A549 (cell line): Measurements from ENCODE around the gene CLDN2. TPM values are rescaled to one million over a fixed set of nuclear protein-coding genes. Genes with fewer than 3 reads are reported as not detected.
A peak's percentile ranks its signal among the peaks of the same experiment; 100 is the strongest.

Experiments used
- ATAC-seq, 2 experiments: fragments of 200-7000 bp in 1 of 2; fragments of >200 bp in 1 of 2; cut with Nextera tagmentation in 1 of 2; cut with Tn5 transposase in 1 of 2; 3 replicates each; pipeline versions ENCODE4 v1.8.0 to v1.9.1; 2018 to 2020; ENCODE audit warnings: mild to moderate bottlenecking in 1 of 2, moderate library complexity in 1 of 2
- CTCF ChIA-PET: fragments of 300-600 bp; sonication (Branson Sonifier 250); formaldehyde crosslinking; extraction: SDS; loops from one replicate; lab custom pipeline; 2021; ENCODE audit warnings: antibody characterized with exemption, inconsistent platforms; lab: Yijun Ruan, JAX
- POLR2A ChIA-PET: fragments of 350-600 bp; formaldehyde crosslinking; extraction: SDS; loops from one replicate; lab custom pipeline; 2021; ENCODE audit warnings: antibody characterized with exemption, inconsistent platforms; lab: Yijun Ruan, JAX
- DNase-seq, 2 experiments: peaks; one replicate each; pipeline versions ENCODE4 v3.0.0 to v3.0.0-alpha.2; 2011 to 2016; ENCODE audit warnings: low read depth in 1 of 2, low spot score in 1 of 2
- FAIRE-seq: peaks from 2 replicates; lab custom pipeline; 2011; peaks lifted over from hg19 to GRCh38; lab: Jason Lieb, UNC
- H3K27ac ChIP-seq, 2 experiments: fragments of >200 bp; sonication (Bioruptor Twin); formaldehyde crosslinking; 3 replicates each; pipeline ENCODE4 v1.5.1; 2016 to 2017
- H3K4me1 ChIP-seq: fragments of >200 bp; sonication (Bioruptor Twin); formaldehyde crosslinking; 3 replicates; pipeline ENCODE4 v1.6.1; 2016
- H3K4me2 ChIP-seq: fragments of >200 bp; sonication (Bioruptor Twin); formaldehyde crosslinking; 3 replicates; pipeline ENCODE4 v1.6.1; 2016
- H3K4me3 ChIP-seq: fragments of >200 bp; sonication (Bioruptor Twin); formaldehyde crosslinking; 3 replicates; pipeline ENCODE4 v1.5.1; 2016
- H3K9me3 ChIP-seq: fragments of >200 bp; sonication (Bioruptor Twin); formaldehyde crosslinking; 3 replicates; pipeline ENCODE4 v1.6.1; 2016
- CBX2 ChIP-seq: fragments of 200-600 bp; sonication (generic); IDR thresholded peaks from 2 replicates; pipeline ENCODE4 v1.6.1; 2016; ENCODE audit warnings: low read depth, mild to moderate bottlenecking, borderline replicate concordance
- CEBPB ChIP-seq, 2 experiments: fragments of >200 bp in 1 of 2; sonication (Bioruptor Twin) in 1 of 2; formaldehyde crosslinking in 1 of 2; IDR thresholded peaks; 2 replicates each; pipeline ENCODE4 v1.6.1; 2012 to 2016
- CHD4 ChIP-seq: fragments of 200-600 bp; sonication (generic); IDR thresholded peaks from 2 replicates; pipeline ENCODE4 v1.6.1; 2016; ENCODE audit warnings: antibody characterized with exemption, mild to moderate bottlenecking, borderline replicate concordance
- EP300 ChIP-seq, 2 experiments: fragments of >200 bp; sonication (Bioruptor Twin); formaldehyde crosslinking; IDR thresholded peaks; 2 replicates in 1 of 2; 3 replicates in 1 of 2; pipeline ENCODE4 v1.6.1; 2016 to 2017
- ESRRA ChIP-seq: fragments of 150-350 bp; IDR thresholded peaks from 2 replicates; pipeline ENCODE4 v1.6.1; 2014; ENCODE audit warnings: mild to moderate bottlenecking, low read length, borderline replicate concordance
- FOSB ChIP-seq: fragments of 250-450 bp; sonication (Bioruptor Pico); IDR thresholded peaks from 2 replicates; pipeline ENCODE4 v1.5.0; 2020; ENCODE audit warnings: mild to moderate bottlenecking, moderate library complexity
- HDAC2 ChIP-seq: fragments of 200-600 bp; sonication (generic); IDR thresholded peaks from 2 replicates; pipeline ENCODE4 v1.6.1; 2016
- HOXB13 ChIP-seq: fragments of 250-450 bp; sonication (Bioruptor Pico); IDR thresholded peaks from 2 replicates; pipeline ENCODE4 v1.5.0; 2020; ENCODE audit warnings: low read depth, mild to moderate bottlenecking, moderate library complexity
- HOXB5 ChIP-seq: fragments of 250-450 bp; sonication (Bioruptor Pico); IDR thresholded peaks from 2 replicates; pipeline ENCODE4 v1.5.0; 2020; ENCODE audit warnings: mild to moderate bottlenecking, moderate library complexity
- JUN ChIP-seq, 2 experiments: fragments of >200 bp; sonication (Bioruptor Twin); formaldehyde crosslinking; IDR thresholded peaks; 2 replicates in 1 of 2; 3 replicates in 1 of 2; pipeline ENCODE4 v1.6.1; 2016 to 2017
- JUNB ChIP-seq: fragments of >200 bp; sonication (Bioruptor Twin); formaldehyde crosslinking; IDR thresholded peaks from 2 replicates; pipeline ENCODE4 v1.6.1; 2016
- MAZ ChIP-seq: fragments of 150-350 bp; IDR thresholded peaks from 2 replicates; pipeline ENCODE4 v1.6.1; 2014; ENCODE audit warnings: antibody characterized with exemption, low read depth, low read length, borderline replicate concordance
- MYC ChIP-seq: IDR thresholded peaks from 2 replicates; pipeline ENCODE4 v1.6.1; 2012; ENCODE audit warnings: mild to moderate bottlenecking, inconsistent platforms, low read length, improper control_type of control experiment, borderline replicate concordance
- NR3C1 ChIP-seq: fragments of >200 bp; sonication (Bioruptor Twin); formaldehyde crosslinking; IDR thresholded peaks from 3 replicates; pipeline ENCODE4 v1.6.1; 2017
- PHF8 ChIP-seq: fragments of 200-600 bp; sonication (generic); IDR thresholded peaks from 2 replicates; pipeline ENCODE4 v1.6.1; 2016; ENCODE audit warnings: low read depth, mild to moderate bottlenecking, antibody characterized with exemption, moderate library complexity, borderline replicate concordance
- POLR2A ChIP-seq: IDR thresholded peaks from 2 replicates; pipeline ENCODE4 v1.6.1; 2012; ENCODE audit warnings: mild to moderate bottlenecking, low read length
- POLR2AphosphoS2 ChIP-seq: conservative IDR thresholded peaks from 2 replicates; pipeline ENCODE4 v1.6.1; 2012; ENCODE audit warnings: low read length, improper control_type of control experiment, inconsistent platforms
- RAD21 ChIP-seq, 2 experiments: fragments of >200 bp in 1 of 2; sonication (Bioruptor Twin) in 1 of 2; formaldehyde crosslinking in 1 of 2; IDR thresholded peaks in 1 of 2; conservative IDR thresholded peaks in 1 of 2; 2 replicates in 1 of 2; 3 replicates in 1 of 2; pipeline ENCODE4 v1.6.1; 2012 to 2018; ENCODE audit warnings: inconsistent platforms in 1 of 2
- RNF2 ChIP-seq: fragments of 200-600 bp; sonication (generic); IDR thresholded peaks from 2 replicates; pipeline ENCODE4 v1.6.1; 2016; ENCODE audit warnings: low read depth, mild to moderate bottlenecking, antibody characterized with exemption, moderate library complexity, borderline replicate concordance
- SMC3 ChIP-seq: fragments of >200 bp; sonication (Bioruptor Twin); formaldehyde crosslinking; IDR thresholded peaks from 3 replicates; pipeline ENCODE4 v1.6.1; 2018; ENCODE audit warnings: inconsistent platforms
- SREBF2 ChIP-seq: fragments of 450-650 bp; IDR thresholded peaks from 2 replicates; pipeline ENCODE4 v1.6.1; 2014; ENCODE audit warnings: mild to moderate bottlenecking, moderate library complexity
- TFCP2L1 ChIP-seq: fragments of 250-450 bp; sonication (Bioruptor Pico); IDR thresholded peaks from 2 replicates; pipeline ENCODE4 v1.5.0; 2021; ENCODE audit warnings: mild to moderate bottlenecking
- ZFP36 ChIP-seq: fragments of 450-650 bp; IDR thresholded peaks from 2 replicates; pipeline ENCODE4 v1.6.1; 2014; ENCODE audit warnings: borderline replicate concordance; ENCODE audit not compliant: partially characterized antibody
- WGBS: methylation state at CpG from one replicate; pipeline ENCODE4 v1.1.6; 2017; ENCODE audit errors: missing lambda C conversion rate; 5-methylcytosine and 5-hydroxymethylcytosine counted together
- polyA plus RNA-seq, 4 experiments: library from polyadenylated mRNA; depleted of rRNA in 3 of 4; stranded (reverse); fragments of >200 nt; fragmentation: RNase III in 1 of 4; extraction: RNeasy Plus Mini Kit Qiagen cat#74134 plus additional on column Dnase treatment in 1 of 4; gene quantifications; 2 replicates in 3 of 4; 3 replicates in 1 of 4; pipeline ENCODE4 v1.2.3, GENCODE V29; 2011 to 2017
- TF ChIP-seq, protein P1 (sequence below): fragments of >200 bp; sonication (Bioruptor Twin); formaldehyde crosslinking; IDR thresholded peaks from 3 replicates; pipeline ENCODE4 v1.6.1; 2016
- TF ChIP-seq, protein P2 (sequence below): fragments of >200 bp; sonication (Bioruptor Twin); formaldehyde crosslinking; IDR thresholded peaks from 2 replicates; pipeline ENCODE4 v1.6.1; 2016
- TF ChIP-seq, protein P3 (sequence below): fragments of >200 bp; sonication (Bioruptor Twin); formaldehyde crosslinking; IDR thresholded peaks from 3 replicates; pipeline ENCODE4 v1.5.1; 2016
- TF ChIP-seq, protein P4 (sequence below): IDR thresholded peaks from 2 replicates; pipeline ENCODE4 v1.6.1; 2012
- TF ChIP-seq, protein P5 (sequence below): IDR thresholded peaks from 2 replicates; pipeline ENCODE4 v1.6.1; 2012

CLDN2 gene
- polyA plus RNA-seq, 2 of the 4 experiments (the other 2 are of a cell fraction) = 28.1 to 28.6 TPM

DNA sequence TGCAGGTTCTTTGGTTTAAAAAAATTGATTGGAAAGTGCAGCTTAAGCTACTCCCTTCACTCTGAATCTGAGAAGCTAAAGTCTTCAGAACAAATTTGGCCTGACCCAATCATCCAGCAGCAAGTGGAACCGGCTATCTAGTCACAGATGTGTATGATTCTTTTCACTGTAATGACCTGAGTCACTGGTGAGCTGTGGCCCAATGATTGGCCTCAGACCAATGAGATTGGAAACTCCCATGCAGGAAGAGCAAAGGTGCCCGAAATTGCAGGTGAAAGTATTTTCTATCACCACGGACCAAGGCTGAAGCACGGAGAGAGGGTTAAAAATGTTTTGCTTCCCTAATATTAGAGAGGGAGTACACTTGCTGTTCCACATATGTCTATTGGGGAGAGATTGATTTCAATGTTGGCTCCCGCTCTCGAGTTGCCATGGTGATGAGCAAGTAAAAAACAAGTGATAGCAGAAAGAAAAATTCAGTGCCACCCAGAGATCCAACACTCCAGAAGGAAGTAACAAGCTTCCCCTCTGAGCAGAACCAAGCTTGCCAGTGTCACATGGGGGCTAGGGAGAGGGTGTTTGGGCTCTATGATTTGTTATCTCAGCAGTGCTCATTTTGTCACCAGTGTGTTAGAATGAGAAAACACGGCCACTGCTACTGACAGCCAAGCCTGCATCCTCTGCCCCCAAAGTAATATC lies 28.3 kb upstream of the CLDN2 start:
- Histone ChIP-seq H3K4me2 (no peak overlapping the region), H3K4me3 (no peak overlapping the region), H3K4me1 (peaks cover 31% of the 10 kb centered on the region), H3K9me3 (no peaks in the 10 kb centered on the region), H3K27ac (peak overlapping the region in 1 of 2 experiments; percentile 88; a peak in 3 of 6 replicates)
- ChIA-PET POLR2A (no interaction called here), CTCF (interaction anchor here (0.9 to 4.5 kb wide), 7 partner anchors 8 to 885 kb away, joined by 3 to 29 read pairs (median 5); partner anchors contain the start of genes NCBP2L and RIPPLY1)
- WGBS = 76% methylated on average over 7 of the region's 7 CpGs
- FAIRE-seq (peak; percentile 32), DNase-seq (no peak), ATAC-seq (no peak)
- TF ChIP-seq ZFP36 (no peak), ESRRA (no peak), POLR2AphosphoS2 (no peak), HOXB5 (CRISPR knock-in tag) (no peak), SREBF2 (no peak), HDAC2 (no peak)
- TF ChIP-seq, protein P1, sequence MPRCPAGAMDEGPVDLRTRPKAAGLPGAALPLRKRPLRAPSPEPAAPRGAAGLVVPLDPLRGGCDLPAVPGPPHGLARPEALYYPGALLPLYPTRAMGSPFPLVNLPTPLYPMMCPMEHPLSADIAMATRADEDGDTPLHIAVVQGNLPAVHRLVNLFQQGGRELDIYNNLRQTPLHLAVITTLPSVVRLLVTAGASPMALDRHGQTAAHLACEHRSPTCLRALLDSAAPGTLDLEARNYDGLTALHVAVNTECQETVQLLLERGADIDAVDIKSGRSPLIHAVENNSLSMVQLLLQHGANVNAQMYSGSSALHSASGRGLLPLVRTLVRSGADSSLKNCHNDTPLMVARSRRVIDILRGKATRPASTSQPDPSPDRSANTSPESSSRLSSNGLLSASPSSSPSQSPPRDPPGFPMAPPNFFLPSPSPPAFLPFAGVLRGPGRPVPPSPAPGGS = no peak

DNA sequence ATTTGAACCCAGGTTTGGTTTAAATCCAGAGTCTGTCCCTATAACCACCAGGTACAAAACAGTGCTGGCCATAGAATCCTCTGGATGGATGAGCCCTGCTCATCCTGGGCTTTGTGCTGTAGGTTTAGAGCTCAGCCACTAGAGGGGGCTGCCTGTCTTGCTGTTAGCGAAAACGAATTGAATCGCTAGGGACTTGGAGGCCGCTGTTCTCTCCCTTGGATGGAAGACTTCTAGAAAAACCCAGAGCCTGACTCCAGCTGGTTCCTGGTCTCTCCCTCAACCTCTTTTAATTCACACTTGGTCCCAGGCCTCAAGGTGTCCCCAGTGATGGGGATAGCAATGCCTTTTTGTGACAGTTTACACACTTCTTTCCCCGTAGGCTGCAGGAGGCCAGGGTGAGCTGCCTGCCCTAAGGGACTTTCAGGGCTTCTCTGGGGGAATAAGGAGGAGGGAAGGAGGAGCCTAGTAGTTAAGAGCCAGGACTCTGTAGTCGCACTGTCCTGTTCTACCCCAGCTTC lies 25.8 kb upstream of the CLDN2 start:
- TF ChIP-seq NR3C1 (no peak), JUN (IDR thresholded peaks at IDR 0.05) (0 out of 5 replicates have a peak, but pooled peaks of 1 of the 2 experiments have one; percentile 12), RAD21 (conservative IDR thresholded peaks at IDR 0.05 in 1 of 2, IDR thresholded peaks at IDR 0.05 in 1 of 2) (peak; percentile 89 to 93), SMC3 (peak; percentile 76), TFCP2L1 (CRISPR knock-in tag) (no peak)
- TF ChIP-seq, protein P2, sequence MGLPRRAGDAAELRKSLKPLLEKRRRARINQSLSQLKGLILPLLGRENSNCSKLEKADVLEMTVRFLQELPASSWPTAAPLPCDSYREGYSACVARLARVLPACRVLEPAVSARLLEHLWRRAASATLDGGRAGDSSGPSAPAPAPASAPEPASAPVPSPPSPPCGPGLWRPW = no peak
- TF ChIP-seq, protein P3, sequence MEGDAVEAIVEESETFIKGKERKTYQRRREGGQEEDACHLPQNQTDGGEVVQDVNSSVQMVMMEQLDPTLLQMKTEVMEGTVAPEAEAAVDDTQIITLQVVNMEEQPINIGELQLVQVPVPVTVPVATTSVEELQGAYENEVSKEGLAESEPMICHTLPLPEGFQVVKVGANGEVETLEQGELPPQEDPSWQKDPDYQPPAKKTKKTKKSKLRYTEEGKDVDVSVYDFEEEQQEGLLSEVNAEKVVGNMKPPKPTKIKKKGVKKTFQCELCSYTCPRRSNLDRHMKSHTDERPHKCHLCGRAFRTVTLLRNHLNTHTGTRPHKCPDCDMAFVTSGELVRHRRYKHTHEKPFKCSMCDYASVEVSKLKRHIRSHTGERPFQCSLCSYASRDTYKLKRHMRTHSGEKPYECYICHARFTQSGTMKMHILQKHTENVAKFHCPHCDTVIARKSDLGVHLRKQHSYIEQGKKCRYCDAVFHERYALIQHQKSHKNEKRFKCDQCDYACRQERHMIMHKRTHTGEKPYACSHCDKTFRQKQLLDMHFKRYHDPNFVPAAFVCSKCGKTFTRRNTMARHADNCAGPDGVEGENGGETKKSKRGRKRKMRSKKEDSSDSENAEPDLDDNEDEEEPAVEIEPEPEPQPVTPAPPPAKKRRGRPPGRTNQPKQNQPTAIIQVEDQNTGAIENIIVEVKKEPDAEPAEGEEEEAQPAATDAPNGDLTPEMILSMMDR = peak; percentile 84
- TF ChIP-seq, all 56 proteins: peak for 4
- peak; percentile 50 to 84 for DNase-seq
- CTCF ChIA-PET = interaction anchor here (0.6 to 4.5 kb wide), 43 partner anchors 10 to 823 kb away, joined by 3 to 48 read pairs (median 5); partner anchors contain the start of genes MORC4 and RIPPLY1
- H3K4me2 ChIP-seq = peak overlapping the region; percentile 64
- 2% methylated on average over 6 of the region's 6 CpGs for WGBS
- no peaks in the 10 kb centered on the region for H3K9me3 ChIP-seq
- POLR2A ChIA-PET = interaction anchor here (0.7 to 1.3 kb wide), 4 partner anchors 39 to 734 kb away, joined by 3 to 5 read pairs (median 4); partner anchors contain the start of gene PRPS1
- FAIRE-seq = peak; percentile 100
- H3K27ac ChIP-seq = peak overlapping the region; percentile 88 to 90
- ATAC-seq = peak; percentile 92 to 94
- H3K4me3 ChIP-seq = no peak overlapping the region
- peaks cover 56% of the 10 kb centered on the region for H3K4me1 ChIP-seq

DNA sequence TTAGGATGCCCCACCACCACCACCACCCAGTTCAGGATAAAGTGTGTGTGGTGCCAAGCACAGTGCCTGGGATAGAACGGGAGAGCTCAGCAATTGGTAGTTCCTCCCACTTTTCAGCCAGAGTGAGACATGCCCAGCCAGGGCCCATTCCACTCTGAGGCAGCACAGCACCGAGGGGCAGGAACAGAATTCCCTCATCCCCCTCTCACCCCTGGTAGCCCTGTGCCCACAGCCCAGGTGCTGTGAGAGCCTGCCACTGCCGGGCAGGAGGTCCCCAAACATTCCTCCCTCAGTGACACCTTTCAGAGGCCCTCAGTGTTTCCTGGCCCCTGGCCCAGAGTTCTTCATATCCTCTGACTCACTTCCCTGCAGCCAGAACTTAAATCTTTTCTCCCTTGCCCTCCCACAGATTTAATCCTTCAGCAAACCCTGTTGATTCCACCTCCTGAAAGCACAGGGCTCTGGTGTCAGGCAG lies 25.2 kb upstream of the CLDN2 start:
- Histone ChIP-seq H3K4me2 (peak overlapping the region; percentile 64), H3K4me1 (peaks cover 62% of the 10 kb centered on the region), H3K27ac (peak overlapping the region; percentile 88 to 90), H3K9me3 (no peaks in the 10 kb centered on the region), H3K4me3 (no peak overlapping the region)
- 0% methylated on average over 3 of the region's 3 CpGs for WGBS
- DNase-seq = peak; percentile 39 to 68
- CTCF ChIA-PET = interaction anchor here (0.6 to 4.5 kb wide), 42 partner anchors 10 to 823 kb away, joined by 3 to 48 read pairs (median 5); partner anchors contain the start of genes MORC4 and RIPPLY1
- ATAC-seq = peak; percentile 80 to 83
- POLR2A ChIA-PET = interaction anchor here (0.7 to 1.3 kb wide), 4 partner anchors 39 to 733 kb away, joined by 3 to 5 read pairs (median 4); partner anchors contain the start of gene PRPS1
- FAIRE-seq = no peak
- TF ChIP-seq, protein P4, sequence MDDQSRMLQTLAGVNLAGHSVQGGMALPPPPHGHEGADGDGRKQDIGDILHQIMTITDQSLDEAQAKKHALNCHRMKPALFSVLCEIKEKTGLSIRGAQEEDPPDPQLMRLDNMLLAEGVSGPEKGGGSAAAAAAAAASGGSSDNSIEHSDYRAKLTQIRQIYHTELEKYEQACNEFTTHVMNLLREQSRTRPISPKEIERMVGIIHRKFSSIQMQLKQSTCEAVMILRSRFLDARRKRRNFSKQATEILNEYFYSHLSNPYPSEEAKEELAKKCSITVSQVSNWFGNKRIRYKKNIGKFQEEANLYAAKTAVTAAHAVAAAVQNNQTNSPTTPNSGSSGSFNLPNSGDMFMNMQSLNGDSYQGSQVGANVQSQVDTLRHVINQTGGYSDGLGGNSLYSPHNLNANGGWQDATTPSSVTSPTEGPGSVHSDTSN = no peak
- TF ChIP-seq MAZ = no peak
- TF ChIP-seq CBX2 = no peak
- no peak for TF ChIP-seq HDAC2
- no peak for TF ChIP-seq CEBPB (IDR thresholded peaks at IDR 0.05)
- TF ChIP-seq FOSB (CRISPR knock-in tag) = no peak
- TF ChIP-seq JUNB = peak; percentile 77
- TF ChIP-seq PHF8 = no peak
- no peak for TF ChIP-seq SMC3
- TF ChIP-seq POLR2AphosphoS2 = no peak
- TF ChIP-seq HOXB13 (CRISPR knock-in tag) = no peak
- no peak for TF ChIP-seq MYC
- TF ChIP-seq NR3C1 = no peak
- TF ChIP-seq, protein P5, sequence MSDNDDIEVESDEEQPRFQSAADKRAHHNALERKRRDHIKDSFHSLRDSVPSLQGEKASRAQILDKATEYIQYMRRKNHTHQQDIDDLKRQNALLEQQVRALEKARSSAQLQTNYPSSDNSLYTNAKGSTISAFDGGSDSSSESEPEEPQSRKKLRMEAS = peak; percentile 58
- TF ChIP-seq POLR2A = no peak
- TF ChIP-seq HOXB5 (CRISPR knock-in tag) = no peak
- TF ChIP-seq CHD4 = no peak
- peak; percentile 74 to 90; a peak in 4 of 5 replicates for TF ChIP-seq EP300 (IDR thresholded peaks at IDR 0.05)
- TF ChIP-seq RNF2 = no peak
- TF ChIP-seq SREBF2 = no peak
